Stomach (tissue), 9 donors: ENCODE results near the gene TRAPPC6A. TPM values are rescaled to one million over a fixed set of nuclear protein-coding genes. Genes with fewer than 3 reads are reported as not detected.
A peak's percentile ranks its signal among the peaks of the same experiment; 100 is the strongest.
"Not testable (repeated sequence)": the region's sequence is repeated elsewhere in the genome, so short reads cannot be mapped to it uniquely, and the experiment has no call there.

ENCODE experiments used
- DNase-seq, 2 donors: peaks; one replicate each; pipeline versions ENCODE4 v3.0.0 to v3.0.0-alpha.2; 2013 to 2019
- H3K27ac ChIP-seq, 5 donors: fragments of 200-600 bp in 4 of 5; sonication (generic) in 4 of 5; one replicate each; pipeline ENCODE4 v1.5.1; 2013 to 2019; ENCODE audit warnings: mild to moderate bottlenecking in 1 of 5, moderate library complexity in 1 of 5
- H3K27me3 ChIP-seq, 3 donors: fragments of 200-600 bp; sonication (generic); one replicate each; pipeline ENCODE4 v1.5.1; 2017 to 2019; ENCODE audit warnings: mixed run types in 1 of 3
- H3K36me3 ChIP-seq, 4 donors: fragments of 200-600 bp; sonication (generic); 1 replicate in 3 of 4; 2 replicates in 1 of 4; pipeline ENCODE4 v1.5.1; 2016 to 2019
- H3K4me1 ChIP-seq, 4 donors: fragments of 200-600 bp; sonication (generic); one replicate each; pipeline ENCODE4 v1.5.1; 2016 to 2019
- H3K4me3 ChIP-seq, 4 donors: fragments of 200-600 bp; sonication (generic) in 3 of 4; one replicate each; pipeline ENCODE4 v1.5.1; 2016 to 2019; ENCODE audit warnings: mild to moderate bottlenecking in 1 of 4
- H3K9me3 ChIP-seq, 4 donors: fragments of 200-600 bp; sonication (generic); one replicate each; pipeline ENCODE4 v1.5.1; 2016 to 2019
- CTCF ChIP-seq, 7 experiments: fragments of 450-650 bp in 4 of 7; fragments of 200-600 bp in 3 of 7; sonication (generic) in 3 of 7; IDR thresholded peaks; one replicate each; pipeline ENCODE4 v1.5.1; 2016 to 2019; ENCODE audit warnings: antibody characterized with exemption in 7 of 7, control low read depth in 2 of 7, mild to moderate bottlenecking in 1 of 7
- EP300 ChIP-seq: sonication (generic); formaldehyde crosslinking; IDR thresholded peaks from one replicate; pipeline ENCODE4 v1.6.1; 2017; ENCODE audit warnings: antibody characterized with exemption
- POLR2A ChIP-seq, 4 donors: fragments of 450-650 bp; IDR thresholded peaks; one replicate each; pipeline ENCODE4 v1.6.1; 2016; ENCODE audit warnings: antibody characterized with exemption in 4 of 4, control low read depth in 2 of 4, mild to moderate bottlenecking in 1 of 4, moderate library complexity in 1 of 4
- POLR2AphosphoS5 ChIP-seq, 3 donors: sonication (generic); formaldehyde crosslinking; IDR thresholded peaks; one replicate each; pipeline ENCODE4 v1.6.1; 2016; ENCODE audit warnings: antibody characterized with exemption in 3 of 3
- WGBS, 5 donors: extraction: QIAGEN DNeasy Blood & Tissue Kit in 3 of 5; methylation state at CpG; one replicate each; pipeline versions ENCODE4 v1.1.5 to v1.1.7; 2013 to 2018; 5-methylcytosine and 5-hydroxymethylcytosine counted together
- intact Hi-C: fragments of 100-400 bp; cut with DNase I; formaldehyde crosslinking; loops from one replicate; pipeline ENCODE4 v1.15.1; 2023; ENCODE audit warnings: low total_unique reads
- polyA plus RNA-seq, 3 donors: library from polyadenylated mRNA; stranded (reverse); fragments of 200-250 nt; gene quantifications; one replicate each; pipeline ENCODE4 v1.2.3, GENCODE V29; 2013
- total RNA-seq, 5 donors: library from RNA; depleted of rRNA; stranded (reverse); fragments of >200 nt; gene quantifications; one replicate each; pipeline versions ENCODE4 v1.1.0 to v1.2.3, GENCODE V29; 2014 to 2016
- donor health status: healthy with polysubstance abuse.
- donor health status: Bipolar disorder and iron deficiency.
- donor health status: healthy.

The TRAPPC6A gene
- total and polyA plus RNA-seq, 8 donors, result 8.7 to 59.4 (median 40.7) TPM; not detected in 1

GRCh38 chr19:45123440-45123850 lies 54.6 kb downstream of the TRAPPC6A start:
- intact Hi-C loops, result no loop called here
- H3K4me1 ChIP-seq, result peaks cover 49 to 84% (median 75%) of the 10 kb centered on the region in 4 donors
- no peaks in the 10 kb centered on the region for H3K9me3 ChIP-seq
- no peaks in the 10 kb centered on the region for H3K27me3 ChIP-seq
- peaks cover 0 to 13% (median under 1%) of the 10 kb centered on the region in 4 donors for H3K36me3 ChIP-seq
- H3K27ac ChIP-seq, result peak overlapping the region in 2 of 5 donors; percentile 15 to 26
- WGBS, 5 donors, result 26 to 47% (median 35%) methylated on average over 9 of the region's 9 CpGs
- peak; percentile 64 to 65 for DNase-seq
- no peak overlapping the region for H3K4me3 ChIP-seq
- no peak for TF ChIP-seq POLR2A (IDR thresholded peaks at IDR 0.05)
- no peak for TF ChIP-seq EP300
- no peak for TF ChIP-seq POLR2AphosphoS5 (IDR thresholded peaks at IDR 0.05)
- no peak for TF ChIP-seq CTCF (IDR thresholded peaks at IDR 0.05)

GRCh38 chr19:45122832-45123231 lies 55.2 kb downstream of the TRAPPC6A start:
- Histone ChIP-seq H3K27me3 (no peaks in the 10 kb centered on the region), H3K27ac (peak overlapping the region in 2 of 5 donors; percentile 26 to 40), H3K9me3 (no peaks in the 10 kb centered on the region), H3K36me3 (peaks cover 0 to 10% (median 0%) of the 10 kb centered on the region in 4 donors), H3K4me3 (no peak overlapping the region), H3K4me1 (peaks cover 55 to 87% (median 81%) of the 10 kb centered on the region in 4 donors)
- 55 to 75% (median 65%) methylated on average over 6 of the region's 6 CpGs for WGBS, 5 donors
- no peak for DNase-seq
- TF ChIP-seq POLR2A (IDR thresholded peaks at IDR 0.05) (no peak), CTCF (IDR thresholded peaks at IDR 0.05) (no peak), POLR2AphosphoS5 (IDR thresholded peaks at IDR 0.05) (no peak), EP300 (no peak)
- intact Hi-C loops, result no loop called here

GRCh38 chr19:45121827-45122345 lies 56.2 kb downstream of the TRAPPC6A start:
- TF ChIP-seq POLR2A (IDR thresholded peaks at IDR 0.05), result no peak
- TF ChIP-seq CTCF (IDR thresholded peaks at IDR 0.05), result no peak
- TF ChIP-seq POLR2AphosphoS5 (IDR thresholded peaks at IDR 0.05), result no peak
- no peak for TF ChIP-seq EP300
- peaks cover 0 to 10% (median 0%) of the 10 kb centered on the region in 4 donors for H3K36me3 ChIP-seq
- 62 to 75% (median 67%) methylated on average over 11 of the region's 11 CpGs for WGBS, 5 donors
- H3K27me3 ChIP-seq, result no peaks in the 10 kb centered on the region
- H3K4me3 ChIP-seq, result no peak overlapping the region
- peaks cover 64 to 97% (median 89%) of the 10 kb centered on the region in 4 donors for H3K4me1 ChIP-seq
- no peak for DNase-seq
- no peaks in the 10 kb centered on the region for H3K9me3 ChIP-seq
- intact Hi-C loops, result no loop called here
- peak overlapping the region in 3 of 5 donors; percentile 10 to 40 (median 26) for H3K27ac ChIP-seq

GRCh38 chr19:45119582-45119981 lies 58.5 kb downstream of the TRAPPC6A start:
- Histone ChIP-seq H3K27me3 (no peaks in the 10 kb centered on the region), H3K27ac (no peak overlapping the region), H3K4me3 (no peak overlapping the region), H3K36me3 (peaks cover 0 to 10% (median 0%) of the 10 kb centered on the region in 4 donors), H3K9me3 (no peaks in the 10 kb centered on the region), H3K4me1 (peaks cover 74 to 100% (median 97%) of the 10 kb centered on the region in 4 donors)
- intact Hi-C loops, result no loop called here
- no peak for DNase-seq
- no peak for TF ChIP-seq CTCF (IDR thresholded peaks at IDR 0.05)
- no peak for TF ChIP-seq POLR2AphosphoS5 (IDR thresholded peaks at IDR 0.05)
- TF ChIP-seq POLR2A (IDR thresholded peaks at IDR 0.05), result no peak
- no peak for TF ChIP-seq EP300
- 39 to 73% (median 55%) methylated on average over 6 of the region's 6 CpGs for WGBS, 5 donors

- H3K4me3 ChIP-seq, H3K27me3 ChIP-seq, H3K9me3 ChIP-seq, intact Hi-C loops: not testable (repeated sequence)
- peaks cover 0 to 10% (median 0%) of the 10 kb centered on the region in 4 donors for H3K36me3 ChIP-seq
- 24 to 48% (median 35%) methylated on average over 18 of the region's 18 CpGs for WGBS, 5 donors
- H3K27ac ChIP-seq, result peak overlapping the region; percentile 30 to 77 (median 38)
- H3K4me1 ChIP-seq, result peaks cover 81 to 100% (median 97%) of the 10 kb centered on the region in 4 donors
- peak in 1 of 2 donors; percentile 44 for DNase-seq
Observed at GRCh38 chr19:45118591-45119355, 59.3 kb downstream of the TRAPPC6A start.
